K562 (cell line): ENCODE results near the gene RBPJ. TPM values are rescaled to one million over a fixed set of nuclear protein-coding genes. Genes with fewer than 3 reads are reported as not detected.

Experiments
- ATAC-seq: fragments of 200-7000 bp; cut with Tn5 transposase; 3 replicates; pipeline ENCODE4 v1.9.1; 2020; ENCODE audit warnings: moderate library complexity
- BruUV-seq: library from RNA; stranded (reverse); fragments of 400-500 nt; replicated peaks from 2 replicates; lab custom pipeline; 2021; lab: Mats Ljungman, UMichigan
- CTCF ChIA-PET: fragments of 300-600 bp; formaldehyde crosslinking; extraction: SDS; loops from one replicate; lab custom pipeline; 2021; ENCODE audit warnings: low intra/inter-chr PET ratio; lab: Yijun Ruan, JAX
- POLR2A ChIA-PET: fragments of 300-600, 350-650 bp; sonication (Branson Sonifier 250); formaldehyde crosslinking; extraction: SDS; loops from one replicate; lab custom pipeline; 2021; ENCODE audit warnings: antibody characterized with exemption, inconsistent platforms; lab: Yijun Ruan, JAX
- DNase-seq, 4 experiments: peaks; one replicate each; pipeline versions ENCODE4 v3.0.0 to v3.0.0-alpha.2; 2011 to 2018; ENCODE audit warnings: low spot score in 3 of 4, mixed read lengths in 3 of 4; ENCODE audit errors: extremely low read depth in 1 of 4
- FAIRE-seq: peaks from 2 replicates; lab custom pipeline; 2011; peaks lifted over from hg19 to GRCh38; lab: Jason Lieb, UNC
- H2AFZ ChIP-seq: 2 replicates; pipeline ENCODE4 v1.6.0; 2011; ENCODE audit warnings: low read depth, low read length, control low read depth, inconsistent platforms
- H3K27ac ChIP-seq: fragments of 200-600 bp; 3 replicates; pipeline ENCODE4 v1.8.0; 2011; ENCODE audit warnings: low read depth, mild to moderate bottlenecking, control low read depth, inconsistent platforms, low read length, moderate library complexity, mixed read lengths; ENCODE audit errors: extremely low read depth
- H3K27me3 ChIP-seq, 2 experiments: fragments of 300-600 bp in 1 of 2; 2 replicates in 1 of 2; 3 replicates in 1 of 2; pipeline versions ENCODE4 v1.6.0 to v1.8.0; 2011; ENCODE audit warnings: inconsistent platforms in 2 of 2, low read length in 2 of 2, mild to moderate bottlenecking in 1 of 2, mixed read lengths in 1 of 2, moderate library complexity in 1 of 2; ENCODE audit not compliant: control insufficient read depth in 2 of 2, insufficient read depth in 2 of 2
- H3K36me3 ChIP-seq: fragments of 300-600 bp; 3 replicates; pipeline ENCODE4 v1.8.0; 2011; ENCODE audit warnings: mild to moderate bottlenecking, low read length, inconsistent platforms; ENCODE audit not compliant: control insufficient read depth, insufficient read depth
- H3K4me1 ChIP-seq, 2 experiments: fragments of 200-600 bp in 1 of 2; replicated peaks in 1 of 2; 2 replicates in 1 of 2; 3 replicates in 1 of 2; pipeline versions ENCODE4 v1.5.1 to v1.8.0; 2011; ENCODE audit warnings: inconsistent platforms in 2 of 2, low read length in 2 of 2, mild to moderate bottlenecking in 1 of 2, mixed read lengths in 1 of 2, moderate library complexity in 1 of 2; ENCODE audit not compliant: control insufficient read depth in 2 of 2, insufficient read depth in 2 of 2
- H3K4me2 ChIP-seq: 2 replicates; pipeline ENCODE4 v1.6.1; 2011; ENCODE audit warnings: low read length, control low read depth, inconsistent platforms, mixed read lengths; ENCODE audit not compliant: insufficient read depth
- H3K4me3 ChIP-seq: fragments of 200-600 bp; sonication (generic), shearing (Covaris generic); 2 replicates; pipeline ENCODE4 v1.5.1; 2016; ENCODE audit warnings: control low read depth, inconsistent platforms
- H3K79me2 ChIP-seq: fragments of 200-600 bp; 3 replicates; pipeline ENCODE4 v1.8.0; 2011; ENCODE audit warnings: low read length, inconsistent platforms; ENCODE audit not compliant: control insufficient read depth, insufficient read depth
- H3K9ac ChIP-seq, 2 experiments: 2 replicates each; pipeline versions ENCODE4 v1.6.0 to v1.6.1; 2011; ENCODE audit warnings: low read depth in 2 of 2, low read length in 2 of 2, control low read depth in 1 of 2, inconsistent platforms in 1 of 2, mild to moderate bottlenecking in 1 of 2, mixed read lengths in 1 of 2; ENCODE audit not compliant: insufficient read depth in 1 of 2
- H3K9me1 ChIP-seq: one replicate; pipeline ENCODE4 v1.6.0; 2011; ENCODE audit warnings: inconsistent platforms, mild to moderate bottlenecking, low read length, moderate library complexity; ENCODE audit not compliant: control insufficient read depth, insufficient read depth
- H3K9me3 ChIP-seq: replicated peaks from 2 replicates; pipeline ENCODE4 v1.5.1; 2011; ENCODE audit warnings: low read depth, low read length, inconsistent platforms; ENCODE audit not compliant: control insufficient read depth, insufficient read depth
- H4K20me1 ChIP-seq: replicated peaks from 2 replicates; pipeline ENCODE4 v1.6.1; 2011; ENCODE audit warnings: low read length, inconsistent platforms, mixed read lengths; ENCODE audit not compliant: control insufficient read depth, insufficient read depth
- ELF1 ChIP-seq: fragments of 200-800 bp; sonication (Bioruptor generic); IDR thresholded peaks from 2 replicates; pipeline ENCODE4 v1.6.1; 2016; ENCODE audit warnings: missing genetic modification characterization, missing compliant biosample characterization
- ELF4 ChIP-seq: fragments of 450-650 bp; formaldehyde crosslinking; IDR thresholded peaks from 2 replicates; pipeline ENCODE4 v1.4.0; 2022; ENCODE audit warnings: missing genetic modification characterization
- HNRNPK ChIP-seq: fragments of 200-400 bp; formaldehyde crosslinking; IDR thresholded peaks from one replicate; pipeline ENCODE4 v1.6.1; 2018; ENCODE audit warnings: mild to moderate bottlenecking, low read depth, low read length; ENCODE audit not compliant: poor library complexity, severe bottlenecking
- PCBP2 ChIP-seq: fragments of 200-400 bp; formaldehyde crosslinking; IDR thresholded peaks from 2 replicates; pipeline ENCODE4 v1.6.1; 2018; ENCODE audit warnings: low read length, low read depth, mild to moderate bottlenecking, moderate library complexity; ENCODE audit not compliant: poor library complexity, severe bottlenecking
- ZNF165 ChIP-seq: fragments of 250-450 bp; sonication (Bioruptor Pico); IDR thresholded peaks from 2 replicates; pipeline ENCODE4 v1.4.0; 2020; ENCODE audit warnings: borderline replicate concordance
- WGBS: fragments of 100-300 bp; shearing (Covaris generic); methylation state at CpG from one replicate; pipeline ENCODE4 v1.1.6; 2016; ENCODE audit warnings: low coverage, mixed read lengths; ENCODE audit not compliant: insufficient coverage; ENCODE audit errors: missing lambda C conversion rate; 5-methylcytosine and 5-hydroxymethylcytosine counted together
- in situ Hi-C: fragments of 300-500 bp; cut with MboI; formaldehyde crosslinking; loops from 4 replicates; pipeline ENCODE4 v1.15.0; 2018; ENCODE audit warnings: inconsistent platforms, mixed read lengths
- intact Hi-C: fragments of 100-400 bp; cut with micrococcal nuclease; formaldehyde crosslinking; loops from 2 replicates; pipeline ENCODE4 v1.14.2; 2022
- polyA plus RNA-seq, 8 experiments: library from polyadenylated mRNA; depleted of rRNA in 4 of 8; stranded (reverse) in 5 of 8; unstranded in 3 of 8; fragments of >200 nt; fragmentation: Nextera tagmentation in 2 of 8; fragmentation: Illumina TruSeq in 1 of 8; extraction: Ambion mirVana in 2 of 8; extraction: Trizol in 1 of 8; gene quantifications; 2 replicates each; pipeline versions ENCODE4 v1.2.1 to v1.2.3, GENCODE V29; 2011 to 2014; ENCODE audit warnings: inconsistent platforms in 1 of 8, missing spikeins in 1 of 8
- total RNA-seq, 7 experiments: library from RNA; depleted of rRNA in 6 of 7; stranded (reverse); fragments of >200 nt in 6 of 7; fragmentation: Illumina TruSeq in 2 of 7; extraction: Trizol in 2 of 7; gene quantifications; 2 replicates each; pipeline versions ENCODE4 v1.2.1 to v1.2.3, GENCODE V29; 2011 to 2021; ENCODE audit warnings: low replicate concordance in 1 of 7
- TF ChIP-seq, protein P1 (sequence below): fragments of 250-450 bp; sonication (Bioruptor Pico); IDR thresholded peaks from 2 replicates; pipeline ENCODE4 v1.8.0; 2022; ENCODE audit warnings: inconsistent platforms, mild to moderate bottlenecking, moderate library complexity, borderline replicate concordance

RBPJ gene
- total and polyA plus RNA-seq, 9 of the 15 experiments (the other 6 are each of a cell fraction or from before 2014, with no cell fraction given) = 17.2 to 49.4 (median 33.8) TPM

DNA sequence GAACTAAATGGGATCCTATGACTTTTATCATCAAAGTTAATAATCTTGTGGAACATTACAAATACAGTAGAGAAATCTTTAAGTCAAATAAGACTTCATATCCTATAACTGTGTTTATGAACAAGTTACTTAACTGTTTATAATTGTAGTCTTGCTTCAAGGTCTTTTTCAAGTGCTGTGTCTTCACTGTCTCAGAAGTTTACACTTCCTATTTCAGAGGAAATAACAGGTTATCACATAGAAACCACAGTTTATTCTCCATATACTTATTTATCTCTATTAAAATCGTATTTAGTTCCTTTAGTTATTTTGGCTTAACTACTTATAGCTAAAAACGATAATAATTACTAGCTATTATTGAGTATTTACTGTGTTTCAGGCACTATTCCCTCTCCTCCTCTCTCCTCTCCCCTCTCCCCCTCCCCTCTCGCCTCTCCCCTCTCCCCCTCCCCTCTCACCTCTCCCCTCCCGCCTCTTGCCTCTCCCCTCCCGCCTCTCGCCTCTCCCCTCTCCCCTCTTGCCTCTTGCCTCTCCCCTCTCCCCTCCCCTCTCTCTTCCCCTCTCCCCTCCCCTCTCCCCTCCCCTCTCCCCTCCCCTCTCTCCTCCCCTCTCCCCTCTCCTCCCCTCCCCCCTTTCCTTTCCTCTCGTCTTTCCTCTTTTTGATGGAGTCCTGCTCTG lies 63.7 kb downstream of the RBPJ start:
- no peaks in the 10 kb centered on the region for H3K27me3 ChIP-seq
- FAIRE-seq (no peak), DNase-seq (no peak), ATAC-seq (no peak)
- in situ Hi-C loops (no loop called here), intact Hi-C loops (no loop called here)
- H3K4me3 ChIP-seq = no peak overlapping the region
- peaks cover 17% of the 10 kb centered on the region; the same call in 2 of the 3 replicates for H3K36me3 ChIP-seq
- CTCF ChIA-PET = no interaction called here
- POLR2A ChIA-PET = no interaction called here
- BruUV-seq = no TSS peak
- 62% methylated on average over 2 of the region's 7 CpGs for WGBS
- no peaks in the 10 kb centered on the region for H3K9me3 ChIP-seq
- no peaks in the 10 kb centered on the region for H3K4me1 ChIP-seq
- no peak overlapping the region for H2AFZ ChIP-seq
- H3K9me1 ChIP-seq = no peaks in the 10 kb centered on the region
- no peak overlapping the region for H3K4me2 ChIP-seq
- H3K9ac ChIP-seq = no peak overlapping the region
- peaks cover 10% of the 10 kb centered on the region; the same call in 1 of the 3 replicates for H3K79me2 ChIP-seq
- H3K27ac ChIP-seq = no peak overlapping the region
- H4K20me1 ChIP-seq = no peaks in the 10 kb centered on the region
- no peak for TF ChIP-seq ELF1 (tag)
- TF ChIP-seq ZNF165 = no peak
- TF ChIP-seq PCBP2 = peak; percentile 49
- no peak for TF ChIP-seq ELF4 (CRISPR knock-in tag)
- TF ChIP-seq HNRNPK = peak; percentile 35

DNA sequence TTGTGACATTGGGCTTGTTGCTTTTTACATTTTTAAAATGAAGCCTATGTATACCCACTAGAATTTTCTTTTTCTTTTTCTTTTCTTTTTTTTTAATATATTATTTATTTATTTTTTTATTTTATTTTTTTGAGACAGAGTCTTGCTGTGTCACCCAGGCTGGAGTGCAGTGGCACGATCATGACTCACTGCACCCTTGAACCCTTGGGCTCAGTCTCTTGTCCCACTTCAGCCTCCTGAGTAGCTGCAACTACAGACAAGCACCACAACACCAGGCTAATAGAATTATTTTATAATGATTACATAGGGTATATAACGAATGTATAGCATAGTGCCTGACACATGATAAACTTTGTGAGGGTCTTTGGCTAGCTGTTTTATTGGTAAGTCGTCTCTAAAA lies 64.9 kb downstream of the RBPJ start:
- intact Hi-C loops (no loop called here), in situ Hi-C loops (no loop called here)
- BruUV-seq = no TSS peak
- POLR2A ChIA-PET = interaction anchor here (0.6 to 0.8 kb wide), 2 partner anchors 11 to 1376 kb away, joined by 4 to 6 read pairs; no protein-coding TSS in a partner anchor
- CTCF ChIA-PET = no interaction called here
- TF ChIP-seq, protein P1, sequence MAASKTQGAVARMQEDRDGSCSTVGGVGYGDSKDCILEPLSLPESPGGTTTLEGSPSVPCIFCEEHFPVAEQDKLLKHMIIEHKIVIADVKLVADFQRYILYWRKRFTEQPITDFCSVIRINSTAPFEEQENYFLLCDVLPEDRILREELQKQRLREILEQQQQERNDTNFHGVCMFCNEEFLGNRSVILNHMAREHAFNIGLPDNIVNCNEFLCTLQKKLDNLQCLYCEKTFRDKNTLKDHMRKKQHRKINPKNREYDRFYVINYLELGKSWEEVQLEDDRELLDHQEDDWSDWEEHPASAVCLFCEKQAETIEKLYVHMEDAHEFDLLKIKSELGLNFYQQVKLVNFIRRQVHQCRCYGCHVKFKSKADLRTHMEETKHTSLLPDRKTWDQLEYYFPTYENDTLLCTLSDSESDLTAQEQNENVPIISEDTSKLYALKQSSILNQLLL (CRISPR knock-in tag) = no peak
- H3K27me3 ChIP-seq = no peaks in the 10 kb centered on the region
- FAIRE-seq (no peak), DNase-seq (no peak), ATAC-seq (no peak)
- no peak overlapping the region for H3K4me3 ChIP-seq
- H3K9me1 ChIP-seq = no peaks in the 10 kb centered on the region
- no peaks in the 10 kb centered on the region for H3K9me3 ChIP-seq
- H3K27ac ChIP-seq = no peak overlapping the region
- 56% methylated on average over 3 of the region's 3 CpGs for WGBS
- H3K9ac ChIP-seq = no peak overlapping the region
- H3K4me2 ChIP-seq = no peak overlapping the region
- H3K79me2 ChIP-seq = peaks cover 7% of the 10 kb centered on the region; the same call in 1 of the 3 replicates
- peaks cover 17% of the 10 kb centered on the region; the same call in 2 of the 3 replicates for H3K36me3 ChIP-seq
- H2AFZ ChIP-seq = no peak overlapping the region
- no peaks in the 10 kb centered on the region for H4K20me1 ChIP-seq
- H3K4me1 ChIP-seq = no peaks in the 10 kb centered on the region
